Measurements from ENCODE around the gene C1QTNF6.
A peak's percentile ranks its signal among the peaks of the same experiment; 100 is the strongest.
"Not testable (repeated sequence)": the region's sequence is repeated elsewhere in the genome, so short reads cannot be mapped to it uniquely, and the experiment has no call there.

The C1QTNF6 gene

DNA sequence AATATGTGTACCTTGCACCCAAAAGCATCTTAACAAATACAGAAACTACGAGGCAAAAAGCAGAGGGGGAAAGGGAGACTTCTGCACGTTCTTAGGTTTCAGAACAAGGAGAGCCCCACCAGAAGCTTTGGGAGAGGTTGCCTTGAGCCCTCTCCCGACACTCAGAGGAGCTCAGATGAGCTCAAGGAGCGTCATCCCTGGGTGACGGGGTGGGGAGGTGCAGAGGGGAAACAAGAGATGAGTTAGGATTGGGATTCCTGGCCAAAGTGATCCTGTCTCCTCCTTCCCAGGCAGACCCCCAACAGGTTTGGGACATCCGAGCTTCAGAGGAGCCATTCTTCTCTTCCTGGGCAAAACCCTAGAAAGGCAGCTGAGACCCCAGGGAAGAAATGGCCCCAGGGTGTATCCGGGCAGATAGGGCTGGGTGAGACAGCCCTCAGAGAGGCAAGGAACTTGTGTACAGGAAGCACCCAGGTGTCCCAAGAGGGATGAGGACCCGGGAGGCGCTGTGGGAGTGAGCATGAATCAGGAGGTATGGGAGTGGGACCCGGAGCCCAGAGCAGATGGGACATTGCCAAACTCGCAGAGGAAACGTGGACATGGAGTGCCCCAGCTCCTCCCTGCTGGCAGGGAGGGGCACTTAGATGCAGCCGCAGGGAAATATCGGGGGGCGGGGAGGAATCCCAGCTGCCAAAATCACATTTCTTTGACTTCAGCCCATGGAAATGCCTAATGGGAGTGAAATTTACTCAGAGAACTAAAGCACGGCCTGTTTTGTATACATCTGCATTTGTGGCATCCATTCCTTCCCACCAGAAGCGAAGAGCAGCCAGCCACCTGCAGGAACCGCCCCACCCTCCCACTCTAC is 12.4 kb downstream of the C1QTNF6 start:
- DNase-seq = no peak

DNA sequence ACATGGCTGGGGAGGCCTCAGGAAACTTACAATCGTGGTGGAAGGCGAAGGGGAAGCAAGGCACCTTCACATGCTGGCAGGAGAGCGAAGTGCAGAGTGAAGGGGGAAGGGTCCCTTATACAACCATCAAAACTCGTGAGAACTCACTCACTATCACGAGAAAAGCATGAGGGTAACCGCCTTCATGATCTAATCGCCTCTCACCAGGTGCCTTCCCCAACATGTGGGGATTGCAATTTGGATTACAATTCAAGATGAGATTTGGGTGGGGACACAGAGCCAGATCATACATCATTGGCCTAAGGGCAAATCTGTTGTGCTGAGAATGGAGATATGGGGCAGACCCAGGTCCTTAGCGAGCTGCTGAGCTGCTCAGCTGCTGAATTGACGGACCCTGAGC is 13.1 kb downstream of the C1QTNF6 start:
- DNase-seq = no peak

DNA sequence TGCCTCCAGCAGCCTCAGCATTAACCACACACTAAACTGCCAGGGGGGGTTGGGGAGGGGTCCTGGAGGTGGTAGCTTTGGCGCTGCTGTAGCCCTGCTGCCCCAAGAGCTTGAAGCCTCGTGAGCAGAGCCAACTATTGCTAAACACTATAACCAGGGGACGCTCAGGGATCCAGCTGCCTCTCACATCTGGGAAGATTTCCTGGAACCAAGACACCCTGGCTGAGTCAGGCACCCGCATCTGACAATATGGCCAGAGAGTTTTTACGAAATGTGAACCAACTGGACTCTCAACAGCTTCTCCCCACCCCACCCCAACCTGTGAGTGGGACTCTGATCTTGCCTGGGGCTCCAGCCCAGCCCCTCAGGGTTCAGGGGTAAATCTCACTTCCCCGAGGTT is 14.3 kb downstream of the C1QTNF6 start:
- no peak for DNase-seq

DNA sequence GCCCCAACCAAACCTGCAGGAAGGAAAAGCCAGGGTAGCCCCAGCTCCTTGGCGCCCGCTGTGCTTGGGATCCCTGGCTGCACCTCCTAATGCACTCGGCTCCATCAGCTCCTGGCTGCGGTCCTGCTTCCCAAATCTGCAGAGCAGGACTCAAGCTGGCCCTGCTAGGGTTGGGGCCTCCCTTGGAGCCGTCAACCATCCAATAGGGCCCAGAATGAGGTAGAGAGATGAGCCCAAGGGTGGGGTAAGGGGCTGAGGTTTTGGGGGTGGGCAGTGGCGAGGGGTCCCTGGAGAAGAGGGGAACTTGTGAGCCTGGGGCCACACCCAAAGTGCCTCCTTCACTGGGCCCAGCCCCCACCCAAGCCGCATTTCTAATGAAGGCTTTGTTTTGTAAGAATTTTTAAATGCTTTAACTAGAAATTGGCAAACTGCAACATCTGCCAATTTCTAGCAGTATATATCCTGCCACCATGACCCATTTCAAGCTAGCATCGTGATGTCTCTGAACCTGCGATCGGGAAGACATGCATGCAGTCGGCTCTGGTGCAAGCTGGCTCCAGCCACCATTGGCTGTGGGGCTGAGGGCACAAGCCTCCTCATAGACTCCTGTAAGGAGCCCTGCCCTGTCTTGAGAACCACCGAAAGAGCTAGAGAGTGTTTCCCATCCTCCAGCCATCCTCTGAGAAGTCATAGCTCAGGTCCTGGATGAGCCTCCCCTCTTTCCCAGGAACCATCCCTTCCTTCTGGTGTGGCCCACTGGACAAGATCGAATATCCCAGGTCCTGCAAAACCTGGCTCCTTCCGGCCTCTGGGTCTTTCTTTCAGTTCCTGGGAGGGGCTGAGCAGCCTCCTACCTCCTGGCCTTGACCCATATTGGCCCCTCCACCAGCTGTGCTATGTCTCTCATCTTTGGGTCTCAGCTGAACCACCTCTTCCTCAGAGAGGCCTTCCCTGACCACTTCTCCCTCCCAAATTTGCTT is 15.5 kb downstream of the C1QTNF6 start:
- DNase-seq = no peak

DNA sequence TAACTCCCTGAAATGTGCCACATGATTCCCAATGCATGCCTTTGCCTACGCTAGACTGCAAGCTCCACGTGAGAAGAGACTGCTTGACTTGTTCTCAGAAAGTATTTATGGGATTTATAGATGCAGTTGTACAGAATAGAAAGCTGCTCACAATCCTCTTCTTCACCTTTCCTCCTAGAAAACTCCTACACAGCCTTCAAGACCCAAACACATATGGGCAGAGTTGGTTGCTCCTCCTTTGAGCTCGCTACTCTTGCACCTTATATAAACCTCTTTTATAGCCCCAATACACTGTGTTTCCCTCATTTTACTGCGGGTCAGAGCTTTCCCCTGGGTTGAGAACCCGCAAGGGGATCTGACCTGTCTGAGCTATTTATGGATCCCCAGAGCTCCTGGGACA is 16.4 kb downstream of the C1QTNF6 start:
- DNase-seq = no peak

DNA sequence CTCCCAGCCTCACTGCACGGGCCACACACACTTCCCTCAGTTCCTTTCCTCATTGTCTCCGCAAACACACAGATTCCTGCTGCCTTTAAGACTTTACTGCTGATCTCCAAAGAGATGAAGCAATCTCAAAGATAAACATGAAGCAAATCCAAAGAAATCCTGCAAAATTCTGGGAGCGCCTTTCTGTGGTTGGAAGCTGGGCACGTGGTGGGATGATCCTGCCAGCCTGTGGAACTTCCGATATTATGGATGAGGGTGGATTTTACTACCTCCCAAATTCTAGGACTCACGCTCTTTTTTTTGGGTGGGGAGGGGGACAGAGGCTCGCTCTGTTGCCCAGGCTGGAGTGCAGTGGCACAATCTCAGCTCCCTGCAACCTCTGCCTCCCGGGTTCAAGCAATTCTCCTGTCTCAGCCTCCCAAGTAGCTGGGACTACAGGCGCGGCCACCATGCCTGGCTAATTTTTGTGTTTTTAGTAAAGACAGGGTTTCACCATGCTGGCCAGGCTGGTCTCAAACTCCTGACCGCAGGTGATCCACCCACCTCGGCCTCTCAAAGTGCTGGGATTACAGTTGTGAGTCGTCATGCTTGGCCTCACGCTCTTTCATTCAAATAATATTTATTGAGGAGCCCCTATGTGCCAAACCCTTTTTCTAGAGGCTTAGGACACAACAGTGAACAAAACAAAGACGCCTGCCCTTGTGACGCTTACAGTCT is 17.2 kb downstream of the C1QTNF6 start:
- DNase-seq = not testable (repeated sequence)

DNA sequence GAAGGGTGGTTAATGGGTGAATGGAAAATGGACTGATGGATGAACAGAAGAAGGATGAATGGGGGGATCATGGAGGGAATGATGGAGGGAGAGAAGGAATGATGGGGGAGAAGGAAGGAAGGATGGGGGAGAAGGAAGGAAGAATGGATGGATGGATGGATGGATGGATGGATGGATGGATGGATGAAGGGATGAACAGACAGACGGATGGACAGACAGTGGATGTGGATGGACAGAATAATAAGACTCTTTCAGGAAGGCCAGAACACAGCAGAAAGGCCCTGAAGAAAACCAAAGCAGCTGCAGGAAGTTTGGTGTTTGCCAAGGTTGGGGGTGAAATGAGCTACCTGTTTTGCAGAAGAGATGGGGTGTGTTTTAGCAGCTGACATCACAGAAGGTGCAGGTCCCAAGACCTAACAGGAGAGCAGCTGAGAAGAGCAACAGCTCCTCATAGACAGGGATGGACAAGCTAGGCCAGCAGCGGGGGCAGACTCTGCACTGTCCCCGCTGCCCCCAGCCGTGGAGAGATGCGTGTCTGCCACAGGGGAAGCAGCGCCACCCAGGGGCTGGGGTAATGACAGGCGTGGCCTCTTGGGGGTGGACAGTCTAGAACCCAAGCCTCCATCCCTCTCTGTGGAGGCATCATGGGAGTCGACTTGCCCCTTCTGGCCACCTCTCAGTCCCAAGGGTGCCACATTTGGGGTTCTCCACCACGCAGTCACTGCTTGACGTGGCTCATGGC is 17.9 kb downstream of the C1QTNF6 start:
- DNase-seq = no peak

DNA sequence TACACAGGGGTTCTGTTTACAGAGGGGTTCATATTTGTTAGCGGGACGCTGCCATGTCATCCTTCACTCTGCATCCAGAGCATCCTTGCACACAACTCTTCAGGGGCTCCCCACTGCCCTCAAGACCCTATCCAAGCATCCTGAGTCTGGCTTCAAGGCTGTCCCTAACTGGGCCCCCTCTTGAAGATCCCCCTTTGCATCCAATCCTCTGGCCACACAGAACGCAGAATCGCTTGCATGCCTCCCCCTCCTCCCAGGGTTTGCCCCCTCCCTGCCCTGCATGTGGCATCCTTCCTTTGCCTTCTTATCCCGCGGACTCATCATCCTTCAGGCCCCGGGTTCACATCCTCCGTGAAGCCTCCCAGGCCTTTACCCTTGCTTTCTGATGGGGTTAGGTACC is 18.6 kb downstream of the C1QTNF6 start:
- no peak for DNase-seq

DNA sequence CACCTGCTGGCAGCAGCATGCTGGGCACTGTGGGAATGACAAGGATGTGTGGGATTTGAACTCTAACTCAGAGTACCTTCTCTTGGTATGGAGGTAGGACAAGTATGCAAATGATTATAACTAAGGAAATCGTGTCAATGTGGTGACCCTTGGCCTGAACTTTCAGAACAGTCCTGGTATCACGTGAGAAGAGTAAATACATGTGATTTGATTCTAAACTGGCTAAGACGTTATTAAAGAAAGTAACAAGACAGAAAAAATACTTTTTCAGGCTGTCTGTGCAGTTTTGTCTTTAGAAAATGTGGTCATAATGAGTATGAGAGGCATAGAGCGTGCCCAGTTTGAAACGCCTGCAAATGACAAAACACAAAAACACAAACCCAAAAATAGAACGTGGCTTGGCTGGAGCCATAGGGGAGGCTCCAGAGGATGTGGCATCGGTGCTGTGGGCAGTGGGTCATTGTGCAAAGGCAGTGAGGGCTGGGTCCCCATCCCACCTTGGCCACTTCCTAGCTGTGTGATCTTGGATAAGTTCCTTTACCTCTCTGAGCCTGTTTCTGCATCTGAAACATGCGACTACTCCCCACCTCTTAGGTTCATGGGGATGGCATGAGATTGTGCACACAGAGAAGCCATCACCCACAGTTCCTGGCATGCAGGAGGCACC is 19.9 kb downstream of the C1QTNF6 start:
- DNase-seq = no peak

DNA sequence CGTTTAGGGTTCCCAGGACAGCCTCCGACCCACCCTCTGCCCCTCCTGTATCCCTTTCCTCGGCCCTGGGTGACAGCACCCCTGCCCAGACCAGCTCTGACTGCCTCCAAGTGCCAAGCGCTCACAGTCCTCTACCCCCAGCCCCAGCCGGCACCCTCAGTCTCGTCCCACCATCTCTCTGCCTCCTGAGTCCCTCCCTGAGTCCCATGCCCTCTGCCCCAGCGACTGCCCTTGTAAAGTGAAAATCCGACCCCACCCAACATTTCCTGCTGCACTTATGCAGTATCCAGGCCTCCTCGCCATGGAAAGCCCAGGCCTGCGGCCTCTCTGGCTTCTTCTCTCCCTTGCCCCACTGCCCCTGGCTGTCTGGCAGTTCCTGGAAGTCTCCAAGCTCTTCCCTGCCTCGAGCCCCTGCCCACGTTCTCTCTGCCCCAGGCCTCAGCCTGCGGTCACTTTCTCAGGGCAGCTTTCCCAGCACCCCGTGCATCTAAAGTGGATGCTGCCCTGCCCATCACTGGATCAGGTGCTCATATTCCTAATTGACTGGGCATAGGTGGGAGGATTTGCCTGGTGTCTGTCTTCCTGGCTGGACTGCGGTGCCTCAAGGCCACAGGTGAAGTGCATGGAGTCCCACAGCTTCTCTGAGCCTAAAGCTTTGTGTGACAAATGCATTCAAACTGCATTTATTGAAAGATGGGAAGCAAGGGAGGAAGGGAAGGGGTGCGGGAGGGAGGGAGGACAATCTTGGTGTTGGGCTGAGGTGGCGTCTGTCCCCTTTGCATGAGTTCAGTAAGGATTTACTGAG is 20.7 kb downstream of the C1QTNF6 start:
- DNase-seq = no peak

DNA sequence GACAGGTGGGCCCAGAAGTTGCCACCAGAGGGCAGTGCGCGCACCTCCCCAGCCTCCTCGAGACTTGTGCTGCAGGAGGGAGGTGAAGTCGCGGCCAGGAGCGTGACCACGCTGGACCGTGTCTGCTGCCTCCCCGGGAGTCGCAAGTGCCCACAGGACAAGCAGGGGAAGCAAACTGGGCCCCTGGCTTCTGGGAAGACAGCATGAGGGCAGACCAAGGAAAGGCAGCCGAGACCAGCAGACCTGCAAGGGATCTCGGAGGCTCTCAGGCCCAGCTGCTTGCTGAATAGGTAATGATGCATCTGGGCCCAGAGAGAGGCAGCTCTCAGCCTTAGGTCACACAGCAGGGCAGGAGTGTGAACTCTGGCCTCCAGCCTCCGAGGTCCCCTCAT is 21.4 kb downstream of the C1QTNF6 start:
- peak; percentile 63 to 84 (median 70) for DNase-seq

DNA sequence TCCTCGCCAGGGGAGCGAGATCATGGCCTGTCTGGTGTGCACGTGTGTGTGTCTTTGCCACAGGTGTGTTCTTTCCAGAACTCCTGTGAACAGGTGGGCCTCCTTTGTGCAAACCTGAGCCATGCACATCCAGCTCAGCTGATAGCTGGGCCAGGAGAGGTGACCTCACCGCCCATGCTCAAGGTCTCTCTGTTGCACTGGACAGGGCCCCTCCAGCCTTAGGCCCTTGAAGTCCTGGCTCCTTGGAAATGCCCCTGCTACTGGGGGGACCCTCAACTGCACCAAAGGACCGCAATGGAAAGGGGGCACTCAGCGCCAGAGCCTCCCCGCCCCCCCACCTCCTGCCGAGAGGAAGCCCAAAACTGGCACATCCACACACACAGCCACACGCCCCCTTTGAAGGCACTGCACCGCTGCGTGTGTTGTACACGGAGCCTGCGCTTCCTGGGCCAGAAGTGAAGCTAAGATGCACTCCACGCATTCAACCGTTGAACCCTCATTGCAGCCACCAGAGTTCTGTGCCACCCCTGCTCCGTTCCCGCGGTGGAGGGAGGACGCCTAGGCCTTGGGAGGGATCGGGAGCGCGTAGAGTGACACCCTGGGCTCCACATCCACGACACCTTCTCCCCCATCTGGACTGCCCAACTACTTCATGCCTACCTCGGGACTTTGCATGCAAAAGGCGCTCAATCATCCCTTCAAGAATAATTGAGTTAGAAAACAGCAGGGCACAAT is 21.9 kb downstream of the C1QTNF6 start:
- no peak for DNase-seq

DNA sequence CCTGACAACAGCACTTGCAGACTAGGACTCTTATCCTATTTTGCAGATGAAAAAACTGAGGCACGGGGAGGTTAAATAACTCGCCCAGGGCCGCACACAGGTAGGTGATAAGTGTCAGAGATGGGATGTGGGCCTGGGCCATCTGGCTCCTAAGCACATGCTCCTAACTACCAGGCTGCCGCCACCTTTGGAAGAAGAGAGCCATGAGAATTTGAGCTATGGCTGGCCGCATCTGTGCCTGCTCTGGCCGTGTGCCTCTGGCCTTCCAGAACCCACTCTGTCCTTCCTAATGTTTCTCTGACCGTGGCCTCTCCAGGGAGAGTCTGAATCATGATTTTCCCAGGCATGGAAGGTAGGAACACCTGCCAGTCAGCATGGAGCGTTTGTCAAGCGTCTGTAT is 23.0 kb downstream of the C1QTNF6 start:
- no peak for DNase-seq

DNA sequence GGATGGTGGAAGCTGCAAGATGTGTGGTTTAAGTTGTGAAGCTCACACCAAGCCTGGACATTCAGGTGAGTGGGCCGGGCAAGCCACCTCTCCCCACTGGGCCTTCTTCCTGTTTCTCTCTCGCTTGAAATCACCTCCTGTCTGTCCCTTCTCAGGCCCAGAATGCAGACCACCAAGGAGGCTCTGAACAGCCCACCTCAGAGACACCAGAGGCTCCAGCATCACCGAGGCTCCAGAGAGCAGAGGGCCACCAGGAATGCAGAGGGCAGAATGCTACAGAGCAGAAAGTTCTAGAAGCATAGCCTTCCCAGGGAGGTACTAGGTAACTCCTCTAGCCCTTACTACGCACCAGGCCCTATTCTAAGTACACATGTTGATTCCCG is 23.6 kb downstream of the C1QTNF6 start:
- no peak for DNase-seq

DNA sequence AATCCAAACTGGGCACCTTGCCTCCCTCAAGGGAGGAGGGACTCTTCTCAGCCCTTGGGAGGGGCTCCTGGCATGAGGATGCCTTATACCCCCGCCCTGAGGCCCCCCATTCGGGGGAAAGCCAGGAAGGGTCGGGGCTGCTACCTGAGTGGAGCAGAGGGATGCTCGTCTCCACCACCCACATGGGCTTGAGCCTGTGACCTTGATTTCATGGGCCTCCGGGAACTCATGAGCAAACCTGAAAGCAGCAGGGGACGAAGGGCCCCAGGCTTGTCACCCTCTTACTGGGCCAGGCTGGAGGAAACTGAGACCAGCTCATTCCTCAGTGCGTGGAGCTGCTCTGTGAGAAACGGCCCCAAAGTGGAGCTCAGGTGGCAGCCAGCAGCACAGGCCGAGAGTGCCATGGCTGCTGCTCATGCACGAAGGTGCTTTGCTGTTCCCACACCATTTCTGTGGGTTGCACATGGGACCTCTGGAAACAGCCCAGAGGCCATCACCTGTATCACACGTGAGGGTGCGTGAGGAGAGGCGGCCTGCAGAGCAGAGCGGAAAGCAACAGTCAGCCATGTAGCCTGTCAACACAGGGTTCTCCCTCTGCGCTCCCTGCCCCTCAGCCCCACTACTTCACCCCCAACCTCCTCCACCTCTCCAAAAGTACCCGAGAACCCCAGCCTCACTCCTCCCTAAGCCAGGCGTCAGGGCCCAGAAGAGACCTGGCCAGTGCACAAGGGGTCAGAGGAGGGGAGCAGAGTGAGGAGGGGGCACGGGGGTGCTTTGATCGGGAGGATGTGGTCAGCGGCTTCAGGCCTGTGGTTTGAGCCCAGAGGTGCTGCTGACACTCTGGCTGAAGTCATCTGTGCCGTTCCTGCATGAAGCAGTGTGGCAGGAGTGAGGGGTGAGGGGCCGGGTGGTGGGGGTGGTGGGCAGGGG is 24.2 kb downstream of the C1QTNF6 start:
- DNase-seq = peak in 1 of 5 donors; percentile 89

DNA sequence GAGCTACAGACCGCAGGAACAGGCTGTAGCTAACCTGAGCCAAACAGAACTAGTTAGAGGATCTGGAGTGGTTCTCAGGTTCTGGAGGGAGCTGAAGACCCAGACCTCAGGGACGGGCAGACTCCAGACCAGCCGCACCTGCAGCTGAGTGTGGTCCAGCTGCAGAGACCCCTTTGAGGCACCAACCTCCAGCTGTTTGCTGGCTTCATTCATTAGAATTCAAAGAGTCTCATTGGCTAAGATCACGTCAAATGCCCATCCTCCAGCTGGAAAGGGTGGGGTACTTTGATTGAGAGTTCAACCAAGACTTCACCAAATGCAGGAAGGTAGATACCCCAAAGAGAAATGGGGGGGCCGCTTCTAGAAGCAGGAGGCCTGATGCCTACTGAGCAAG is 25.0 kb downstream of the C1QTNF6 start:
- DNase-seq = no peak

DNA sequence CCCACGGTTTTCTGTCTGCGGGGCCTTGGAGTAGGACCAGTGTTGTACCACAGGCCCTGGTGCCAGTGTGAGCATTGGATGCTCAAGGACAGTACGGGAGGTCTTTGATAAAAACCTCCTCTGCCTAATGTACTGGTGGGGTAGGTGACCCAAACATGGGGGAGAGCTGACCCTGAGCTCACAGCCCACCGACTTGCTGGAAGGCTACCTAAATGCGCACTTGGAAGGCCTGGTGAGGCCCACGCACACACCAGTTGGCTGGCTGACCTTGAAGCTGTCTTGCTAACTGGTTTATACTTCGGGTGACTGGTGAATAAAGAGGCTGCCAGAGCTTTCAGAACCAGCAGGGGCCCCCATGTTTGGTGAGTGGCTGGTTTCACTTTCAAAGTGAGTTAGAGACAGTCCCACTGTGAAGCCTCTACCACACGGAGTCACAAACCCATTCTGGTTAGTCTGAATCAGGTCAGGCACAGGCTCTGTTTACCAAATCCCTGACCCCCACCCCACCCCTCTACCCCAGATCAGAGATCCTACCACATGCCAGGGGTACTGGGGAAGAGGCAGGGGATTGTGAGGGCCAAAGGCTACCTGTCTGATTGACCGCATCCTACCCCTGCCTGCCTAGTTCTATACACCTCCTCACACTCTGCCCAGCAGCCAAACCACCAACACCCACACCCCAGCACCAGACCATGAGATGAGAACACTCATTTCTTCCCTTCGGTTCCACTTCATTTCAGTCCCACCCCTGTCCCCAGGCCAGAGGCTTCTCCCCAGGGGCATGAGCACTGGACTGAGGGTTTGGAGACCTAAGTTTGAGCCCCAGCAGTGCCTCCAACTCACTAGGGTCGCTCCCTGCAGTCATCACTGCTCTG is 25.6 kb downstream of the C1QTNF6 start:
- DNase-seq = peak; percentile 26 to 92 (median 52)

DNA sequence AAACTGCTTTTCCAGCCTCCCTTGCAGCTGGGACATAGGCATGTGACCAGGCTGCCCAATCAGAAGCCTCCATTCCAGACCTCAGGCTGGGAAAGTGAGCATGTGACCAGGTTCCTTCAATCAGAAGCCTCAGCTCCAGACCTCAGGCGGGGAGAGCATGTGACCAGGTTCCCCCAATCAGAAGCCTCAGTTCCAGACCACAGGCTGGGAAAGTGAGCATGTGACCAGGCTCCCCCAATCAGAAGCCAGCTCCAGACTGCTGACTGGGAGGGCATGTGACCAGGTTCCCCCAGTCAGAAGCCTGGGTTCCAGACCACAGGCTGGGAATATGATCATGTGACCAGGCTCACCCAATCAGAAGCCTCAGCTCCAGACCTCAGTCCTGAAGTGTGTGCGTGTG is 26.6 kb downstream of the C1QTNF6 start:
- DNase-seq = peak in 1 of 5 donors; percentile 69
